ENCODE data around the gene RAB1A. TPM values are rescaled to one million over a fixed set of nuclear protein-coding genes. Genes with fewer than 3 reads are reported as not detected.

RAB1A gene
- 201 to 251 TPM (median 240 TPM) in 5 replicates for total RNA-seq (2022; extraction: Qiagen RNA extraction; ENCODE audit: low read depth)

DNA sequence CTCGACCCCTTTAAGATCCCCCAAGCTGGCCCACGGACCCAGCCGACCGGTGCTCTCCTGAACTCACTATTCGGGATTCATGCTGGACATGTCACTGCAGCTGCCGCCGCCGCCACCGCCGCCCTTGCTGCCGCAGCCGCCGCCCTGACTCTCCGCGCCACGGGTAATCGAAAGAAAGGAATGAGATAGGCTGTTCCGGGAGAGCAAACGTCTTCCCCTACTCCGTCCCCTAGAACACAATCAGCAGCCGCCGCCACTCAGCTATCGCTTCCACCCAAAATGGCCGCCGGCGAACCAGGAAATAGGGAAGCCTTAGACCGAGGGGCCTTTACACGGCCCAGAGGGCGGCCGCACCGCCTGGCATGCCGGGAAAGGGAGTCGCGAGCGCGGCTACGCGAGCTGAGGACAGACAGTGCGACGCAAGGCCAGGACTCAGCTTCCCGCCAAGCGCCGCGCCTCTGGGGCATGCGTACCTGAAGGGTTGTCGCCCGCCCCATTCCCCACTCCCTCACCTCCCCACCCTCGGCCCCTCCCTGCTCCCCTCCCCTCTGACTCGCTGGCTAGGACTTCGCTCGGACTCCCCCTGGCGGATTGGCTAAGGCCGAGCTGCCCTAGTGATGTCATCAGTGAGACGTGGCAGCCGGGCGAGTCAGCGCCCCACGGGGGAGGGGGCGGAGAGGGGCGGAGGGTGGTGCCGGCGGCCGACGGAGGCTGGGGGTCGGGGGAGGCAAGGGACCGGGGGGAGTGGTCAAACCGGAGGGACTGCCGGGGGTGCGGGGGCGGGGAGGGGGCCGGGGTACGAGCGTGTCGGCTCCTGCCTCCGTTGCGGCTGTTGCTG is at the start of gene RAB1A:
TSS of gene RAB1A (minus strand) at position 281 of the 838 bp plus-strand sequence. CDS start at position 90, 191 bp downstream.

DNA sequence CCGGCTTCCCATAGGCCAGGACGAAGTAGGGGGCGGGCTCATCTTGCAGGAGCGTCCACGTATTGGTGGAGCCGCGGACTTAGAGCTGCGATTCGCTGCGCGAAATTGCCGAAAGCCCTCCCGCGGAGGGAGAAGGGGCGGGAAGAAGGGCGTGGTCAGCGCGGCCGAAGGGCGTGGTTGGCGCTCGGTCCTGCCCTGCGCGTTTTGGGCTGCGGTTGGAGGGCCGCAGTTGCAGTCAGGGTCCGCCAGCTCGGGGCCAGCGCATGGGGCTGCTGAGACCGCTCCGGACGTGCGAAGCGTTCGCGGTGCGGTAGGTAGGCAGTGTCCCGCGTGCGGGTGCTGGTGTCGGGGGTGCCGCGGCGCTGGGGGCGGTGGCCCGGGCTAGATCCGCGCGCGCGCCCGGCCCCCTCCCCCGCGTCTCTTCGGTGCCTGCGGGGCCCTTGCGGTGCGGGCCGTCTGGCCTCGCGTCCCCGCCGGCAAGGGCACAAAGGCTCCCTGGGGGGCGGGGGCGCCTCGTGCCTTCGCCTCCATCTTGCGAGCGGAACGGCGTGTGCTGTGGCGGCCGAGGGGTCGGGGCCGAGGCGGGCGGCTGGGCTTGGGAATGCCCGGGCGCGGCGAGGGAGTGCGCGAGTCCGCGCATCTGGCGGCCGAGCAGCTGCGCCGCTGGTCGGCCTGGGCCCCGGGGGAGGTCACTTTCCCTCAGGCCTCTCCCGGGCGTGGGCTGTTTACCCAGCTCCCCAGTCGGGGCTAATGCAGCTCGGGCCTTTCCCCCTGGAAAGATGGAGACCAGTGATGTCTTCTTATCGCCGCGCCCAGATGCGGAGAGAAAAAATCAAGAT is 73.5 kb downstream of the RAB1A start, which contains the start of gene CEP68:
TSS of gene CEP68 (plus strand) at position 202 of the 839 bp plus-strand sequence. CDS start 13,029 bp downstream, outside the sequence.

Other genes starting within 250 kb of the RAB1A start
- 10.2 to 13.4 TPM (median 10.8 TPM) in 5 replicates for gene SLC1A4, start 140.7 kb downstream of the RAB1A start, total RNA-seq (2022; extraction: Qiagen RNA extraction; ENCODE audit: low read depth)
- 8.5 to 12.4 TPM (median 11.6 TPM) in 5 replicates for gene CEP68, start 73.7 kb downstream of the RAB1A start, total RNA-seq (2022; extraction: Qiagen RNA extraction; ENCODE audit: low read depth)
- 133 to 184 TPM (median 172 TPM) in 5 replicates for gene ACTR2, start 97.7 kb upstream of the RAB1A start, total RNA-seq (2022; extraction: Qiagen RNA extraction; ENCODE audit: low read depth)

All from A549 treated with GW870086 at 1 μM for 4 hours (cell line).